Lower leg skin (tissue), 3 donors: ENCODE data around the gene SLPI.

Experiments
- CTCF ChIP-seq, 3 donors: fragments of 450-650 bp; IDR thresholded peaks; one replicate each; pipeline ENCODE4 v1.5.1; 2016; ENCODE audit warnings: antibody characterized with exemption in 3 of 3, mild to moderate bottlenecking in 3 of 3, moderate library complexity in 2 of 3
- POLR2A ChIP-seq, 2 donors: fragments of 450-650 bp; IDR thresholded peaks; one replicate each; pipeline ENCODE4 v1.6.1; 2016 to 2017; ENCODE audit warnings: antibody characterized with exemption in 2 of 2, mild to moderate bottlenecking in 1 of 2, moderate library complexity in 1 of 2

GRCh38 chr20:45279992-45280391, 25.6 kb upstream of the SLPI start:
- TF ChIP-seq CTCF (IDR thresholded peaks at IDR 0.05): no peak
- TF ChIP-seq POLR2A (IDR thresholded peaks at IDR 0.05): no peak
